GM18868 (cell line): ENCODE results near the gene RFNG.

ENCODE experiments used
- ATAC-seq: cut with Tn5 transposase; IDR thresholded peaks from one replicate; pipeline ENCODE4 v1.9.1; 2021; ENCODE audit warnings: mild to moderate bottlenecking, moderate library complexity; ENCODE audit not compliant: unreplicated experiment

The RFNG gene

GRCh38 chr17:82059272-82060000, 7.8 kb upstream of the RFNG start:
- no peak for ATAC-seq

GRCh38 chr17:82058855-82059249, 7.2 kb upstream of the RFNG start:
- no peak for ATAC-seq

GRCh38 chr17:82058230-82058854, 6.7 kb upstream of the RFNG start:
- no peak for ATAC-seq

- ATAC-seq = no peak
Measured at GRCh38 chr17:82056729-82057621, 5.4 kb upstream of the RFNG start.

- ATAC-seq = no peak
Measured at GRCh38 chr17:82055965-82056728, 4.5 kb upstream of the RFNG start.

GRCh38 chr17:82055023-82055964, 3.7 kb upstream of the RFNG start:
- no peak for ATAC-seq

GRCh38 chr17:82054351-82055022, 2.9 kb upstream of the RFNG start:
- ATAC-seq = no peak

GRCh38 chr17:82053556-82054263, 2.1 kb upstream of the RFNG start:
- ATAC-seq = no peak

GRCh38 chr17:82053130-82053529, 1.5 kb upstream of the RFNG start:
- no peak for ATAC-seq

GRCh38 chr17:82052638-82053059, 1.0 kb upstream of the RFNG start:
- ATAC-seq = no peak

GRCh38 chr17:82050761-82051641, 610 bp downstream of the RFNG start:
- no peak for ATAC-seq

GRCh38 chr17:82050152-82050760, 1.4 kb downstream of the RFNG start:
- no peak for ATAC-seq

GRCh38 chr17:82049521-82049971, 2.1 kb downstream of the RFNG start:
- no peak for ATAC-seq

GRCh38 chr17:82049106-82049505, 2.5 kb downstream of the RFNG start:
- no peak for ATAC-seq

GRCh38 chr17:82048571-82048971, 3.0 kb downstream of the RFNG start:
- no peak for ATAC-seq

GRCh38 chr17:82047914-82048570, 3.6 kb downstream of the RFNG start:
- ATAC-seq = no peak

GRCh38 chr17:82047379-82047778, 4.2 kb downstream of the RFNG start:
- no peak for ATAC-seq
